PC-9 (cell line): ENCODE measurements around the gene ASRGL1.

ENCODE experiments used
- CTCF ChIP-seq: fragments of 200-600 bp; sonication (generic); conservative IDR thresholded peaks from 2 replicates; pipeline ENCODE4 v1.6.1; 2017; ENCODE audit warnings: mixed run types, antibody characterized with exemption, mild to moderate bottlenecking, moderate library complexity
- EZH2 ChIP-seq: fragments of 200-600 bp; sonication (generic); IDR thresholded peaks from 2 replicates; pipeline ENCODE4 v1.8.0; 2017; ENCODE audit warnings: antibody characterized with exemption, low read depth

DNA sequence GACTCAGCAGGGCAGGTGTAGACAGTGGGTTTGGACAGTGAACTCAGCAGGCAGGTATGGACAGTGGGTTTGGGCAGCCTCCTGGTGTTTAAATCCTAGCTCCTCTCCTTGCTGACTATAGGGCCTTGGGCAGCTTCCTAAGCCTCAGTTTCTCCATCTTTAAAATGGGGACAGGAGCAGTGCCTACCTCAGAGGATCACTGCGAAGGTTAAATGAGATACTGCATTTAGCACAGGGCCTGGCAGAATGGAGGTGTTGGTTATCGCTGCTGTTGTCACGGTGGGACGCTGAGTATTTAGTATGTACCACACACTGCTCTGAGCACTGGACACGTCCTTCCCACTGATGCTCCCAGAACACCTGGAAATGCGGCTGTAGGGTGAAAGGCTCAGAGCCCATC lies 67.2 kb downstream of the ASRGL1 start:
- TF ChIP-seq EZH2 (no peak), CTCF (no peak)
